GM12872 (cell line): Measurements from ENCODE around the gene LYPD6B.

Experiments
- TF ChIP-seq, protein P1 (sequence below): IDR thresholded peaks from 3 replicates; pipeline ENCODE4 v1.5.1; 2011; ENCODE audit warnings: low read depth, mild to moderate bottlenecking, low read length, moderate library complexity; ENCODE audit not compliant: insufficient read depth

The LYPD6B gene

DNA sequence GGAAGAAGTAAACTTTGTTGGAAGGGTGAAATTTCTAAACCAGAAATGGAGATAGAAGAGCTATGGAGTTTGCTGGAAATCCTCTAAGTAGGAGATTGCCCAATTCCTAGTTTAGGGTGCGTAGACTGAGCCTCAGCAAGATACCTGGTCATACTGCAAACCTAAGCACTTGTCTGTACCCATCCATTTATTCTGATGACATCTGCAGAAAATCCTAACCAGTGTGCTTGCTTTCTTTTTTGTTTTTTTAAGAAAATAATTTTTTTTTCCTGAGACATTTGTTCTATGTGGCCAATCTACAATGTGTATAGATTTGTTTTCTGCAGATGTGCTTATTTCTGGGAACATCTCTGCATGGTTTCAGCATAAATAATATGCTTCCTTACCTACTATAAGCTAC is 144.7 kb downstream of the LYPD6B start:
- TF ChIP-seq, protein P1, sequence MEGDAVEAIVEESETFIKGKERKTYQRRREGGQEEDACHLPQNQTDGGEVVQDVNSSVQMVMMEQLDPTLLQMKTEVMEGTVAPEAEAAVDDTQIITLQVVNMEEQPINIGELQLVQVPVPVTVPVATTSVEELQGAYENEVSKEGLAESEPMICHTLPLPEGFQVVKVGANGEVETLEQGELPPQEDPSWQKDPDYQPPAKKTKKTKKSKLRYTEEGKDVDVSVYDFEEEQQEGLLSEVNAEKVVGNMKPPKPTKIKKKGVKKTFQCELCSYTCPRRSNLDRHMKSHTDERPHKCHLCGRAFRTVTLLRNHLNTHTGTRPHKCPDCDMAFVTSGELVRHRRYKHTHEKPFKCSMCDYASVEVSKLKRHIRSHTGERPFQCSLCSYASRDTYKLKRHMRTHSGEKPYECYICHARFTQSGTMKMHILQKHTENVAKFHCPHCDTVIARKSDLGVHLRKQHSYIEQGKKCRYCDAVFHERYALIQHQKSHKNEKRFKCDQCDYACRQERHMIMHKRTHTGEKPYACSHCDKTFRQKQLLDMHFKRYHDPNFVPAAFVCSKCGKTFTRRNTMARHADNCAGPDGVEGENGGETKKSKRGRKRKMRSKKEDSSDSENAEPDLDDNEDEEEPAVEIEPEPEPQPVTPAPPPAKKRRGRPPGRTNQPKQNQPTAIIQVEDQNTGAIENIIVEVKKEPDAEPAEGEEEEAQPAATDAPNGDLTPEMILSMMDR, result no peak

DNA sequence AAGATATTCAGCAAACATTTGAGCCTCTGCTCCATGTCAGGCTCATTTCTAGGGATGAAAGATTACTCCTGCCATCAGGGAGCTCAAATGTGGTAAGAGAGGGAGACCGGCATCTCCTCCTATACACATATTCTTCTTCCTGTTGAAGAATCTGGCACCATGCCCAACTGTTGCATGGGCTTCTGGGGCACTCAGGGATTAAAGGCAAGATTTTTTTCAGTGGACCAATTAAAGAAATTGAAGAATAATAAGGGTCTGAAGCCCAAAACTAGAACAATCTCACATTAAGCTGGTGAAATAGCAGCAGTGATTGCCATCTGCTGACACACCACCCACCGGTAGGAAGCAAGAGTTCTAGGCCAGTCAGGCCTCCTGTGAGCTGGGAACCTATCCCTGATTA is 146.5 kb downstream of the LYPD6B start:
- TF ChIP-seq, protein P1, result no peak

DNA sequence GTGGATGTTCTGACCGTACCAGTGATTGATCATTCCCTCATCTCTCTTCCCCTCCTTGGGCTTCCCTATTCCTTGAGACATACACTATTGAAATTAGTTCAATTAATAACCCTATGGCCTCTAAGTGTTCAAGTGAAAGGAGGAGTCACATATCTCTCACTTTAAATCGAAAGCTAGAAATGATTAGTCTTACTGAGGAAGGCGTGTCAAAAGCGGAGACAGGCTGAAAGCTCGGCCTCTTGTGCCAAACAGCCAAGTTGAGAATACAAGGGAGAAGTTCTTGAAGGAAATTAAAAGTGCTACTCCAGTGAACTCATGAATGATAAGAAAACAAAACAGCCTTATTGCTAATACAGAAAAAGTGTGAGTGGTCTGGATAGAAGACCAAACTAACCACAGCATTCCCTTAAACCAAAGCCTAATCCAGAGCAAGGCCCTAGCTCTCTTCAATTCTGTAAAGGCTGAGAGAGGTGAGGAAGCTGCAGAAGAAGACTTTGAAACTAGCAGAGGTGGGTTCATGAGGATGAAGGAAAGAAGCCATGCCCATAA is 147.5 kb downstream of the LYPD6B start:
- TF ChIP-seq, protein P1, result no peak

DNA sequence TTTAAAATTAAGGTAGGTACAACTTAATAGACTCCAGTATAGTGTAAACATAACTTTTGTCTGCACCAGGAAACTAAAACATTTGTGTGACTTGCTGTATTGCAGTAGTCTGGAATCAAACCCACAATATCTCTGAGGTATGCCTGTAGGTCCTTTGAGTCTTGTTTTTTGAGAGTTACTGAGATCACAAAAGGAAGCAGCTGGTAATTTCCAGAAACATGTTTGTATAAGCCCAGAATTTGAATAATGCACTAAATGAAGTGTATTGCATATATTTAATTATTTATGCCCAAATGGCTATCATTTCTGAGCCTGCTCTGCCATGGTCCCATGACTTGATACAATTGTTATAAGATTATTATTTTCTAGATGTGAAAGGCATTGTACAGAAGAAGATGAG is 148.6 kb downstream of the LYPD6B start:
- TF ChIP-seq, protein P1, result no peak

DNA sequence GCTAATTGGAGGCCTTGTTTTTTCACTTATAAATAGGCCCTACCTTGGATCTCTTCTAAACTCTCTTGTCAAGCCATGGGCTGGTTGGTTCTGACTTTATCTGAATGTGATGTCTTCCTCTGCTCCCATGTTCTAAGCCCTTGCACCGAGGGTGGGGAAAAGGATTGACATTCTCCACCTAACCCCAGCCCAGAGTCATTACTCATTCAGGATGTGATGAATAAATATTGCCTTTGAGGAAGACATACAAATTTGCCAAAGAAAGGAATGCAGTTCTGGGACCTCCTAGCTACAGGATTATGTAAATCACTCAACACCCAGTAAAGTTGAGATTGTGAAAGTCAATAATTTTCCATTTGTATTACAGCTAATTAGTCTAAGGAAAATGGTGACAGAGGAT is 149.8 kb downstream of the LYPD6B start:
- TF ChIP-seq, protein P1, result no peak

DNA sequence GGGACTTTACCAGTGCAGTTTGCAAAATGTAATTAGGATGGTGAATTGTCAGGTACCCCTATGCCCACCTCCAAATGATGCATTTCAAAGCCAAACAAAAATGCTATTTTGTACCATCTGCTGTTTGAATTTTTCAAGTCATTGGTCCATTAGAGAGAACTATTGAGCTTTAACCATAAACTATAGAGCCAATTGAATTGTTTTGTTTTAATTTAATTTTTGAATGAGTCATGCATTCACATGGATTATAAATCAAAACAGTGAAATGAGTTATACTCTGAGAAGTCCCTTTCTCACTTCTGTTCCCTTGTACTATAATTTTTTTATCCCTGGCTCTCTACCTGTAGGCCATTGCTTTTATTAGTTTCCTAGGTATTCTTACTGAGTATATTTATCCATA is 151.3 kb downstream of the LYPD6B start:
- TF ChIP-seq, protein P1, result no peak

DNA sequence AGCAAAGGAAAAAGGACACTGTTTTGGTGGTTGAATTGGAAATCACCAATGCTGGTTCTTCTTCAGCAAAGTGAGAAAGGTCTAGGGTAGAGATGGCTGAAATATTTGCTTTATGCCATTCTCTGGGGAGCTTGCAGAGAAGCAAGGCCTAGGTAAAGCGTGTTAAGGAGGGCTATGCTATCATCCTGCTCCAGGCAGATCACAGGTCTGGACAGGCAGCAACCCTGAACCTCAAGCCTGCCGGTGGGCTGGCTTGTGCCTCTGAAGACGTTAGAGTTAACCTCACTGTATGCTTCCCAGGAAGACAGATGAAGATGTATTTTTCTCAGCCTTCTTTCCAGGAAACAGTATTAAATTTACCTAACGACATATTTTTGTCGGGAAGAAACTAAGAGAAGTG is 153.4 kb downstream of the LYPD6B start:
- TF ChIP-seq, protein P1, result no peak

DNA sequence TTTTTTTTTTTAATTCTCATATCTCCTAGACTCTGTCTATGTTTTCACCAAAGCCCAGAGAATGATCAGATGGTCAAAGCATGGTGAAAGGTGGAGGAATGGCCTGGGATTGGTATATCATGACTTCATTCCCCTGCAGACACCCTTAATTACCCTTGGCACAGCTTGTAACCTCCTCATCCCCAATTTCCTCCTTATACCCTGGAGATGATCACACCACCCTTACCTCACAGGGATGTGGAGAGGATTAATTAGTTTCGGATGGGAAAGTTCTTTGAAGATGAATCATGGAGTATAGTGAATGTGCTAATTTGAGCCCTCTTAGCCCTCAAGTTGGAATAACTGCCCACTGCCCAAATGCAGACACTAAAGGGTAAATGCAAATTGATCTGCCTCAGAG is 153.9 kb downstream of the LYPD6B start:
- TF ChIP-seq, protein P1, result no peak
